Mammary microvascular endothelial cell (primary cell): ENCODE results near the gene GIT1. TPM values are rescaled to one million over a fixed set of nuclear protein-coding genes. Genes with fewer than 3 reads are reported as not detected.

Experiments used
- total RNA-seq: library from RNA; depleted of rRNA; stranded (reverse); fragments of >200 nt; gene quantifications from 2 replicates; pipeline ENCODE4 v1.2.3, GENCODE V29; 2015

Gene GIT1, protein sequence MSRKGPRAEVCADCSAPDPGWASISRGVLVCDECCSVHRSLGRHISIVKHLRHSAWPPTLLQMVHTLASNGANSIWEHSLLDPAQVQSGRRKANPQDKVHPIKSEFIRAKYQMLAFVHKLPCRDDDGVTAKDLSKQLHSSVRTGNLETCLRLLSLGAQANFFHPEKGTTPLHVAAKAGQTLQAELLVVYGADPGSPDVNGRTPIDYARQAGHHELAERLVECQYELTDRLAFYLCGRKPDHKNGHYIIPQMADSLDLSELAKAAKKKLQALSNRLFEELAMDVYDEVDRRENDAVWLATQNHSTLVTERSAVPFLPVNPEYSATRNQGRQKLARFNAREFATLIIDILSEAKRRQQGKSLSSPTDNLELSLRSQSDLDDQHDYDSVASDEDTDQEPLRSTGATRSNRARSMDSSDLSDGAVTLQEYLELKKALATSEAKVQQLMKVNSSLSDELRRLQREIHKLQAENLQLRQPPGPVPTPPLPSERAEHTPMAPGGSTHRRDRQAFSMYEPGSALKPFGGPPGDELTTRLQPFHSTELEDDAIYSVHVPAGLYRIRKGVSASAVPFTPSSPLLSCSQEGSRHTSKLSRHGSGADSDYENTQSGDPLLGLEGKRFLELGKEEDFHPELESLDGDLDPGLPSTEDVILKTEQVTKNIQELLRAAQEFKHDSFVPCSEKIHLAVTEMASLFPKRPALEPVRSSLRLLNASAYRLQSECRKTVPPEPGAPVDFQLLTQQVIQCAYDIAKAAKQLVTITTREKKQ
- total RNA-seq: 59.1 and 61.0 TPM in 2 replicates

DNA sequence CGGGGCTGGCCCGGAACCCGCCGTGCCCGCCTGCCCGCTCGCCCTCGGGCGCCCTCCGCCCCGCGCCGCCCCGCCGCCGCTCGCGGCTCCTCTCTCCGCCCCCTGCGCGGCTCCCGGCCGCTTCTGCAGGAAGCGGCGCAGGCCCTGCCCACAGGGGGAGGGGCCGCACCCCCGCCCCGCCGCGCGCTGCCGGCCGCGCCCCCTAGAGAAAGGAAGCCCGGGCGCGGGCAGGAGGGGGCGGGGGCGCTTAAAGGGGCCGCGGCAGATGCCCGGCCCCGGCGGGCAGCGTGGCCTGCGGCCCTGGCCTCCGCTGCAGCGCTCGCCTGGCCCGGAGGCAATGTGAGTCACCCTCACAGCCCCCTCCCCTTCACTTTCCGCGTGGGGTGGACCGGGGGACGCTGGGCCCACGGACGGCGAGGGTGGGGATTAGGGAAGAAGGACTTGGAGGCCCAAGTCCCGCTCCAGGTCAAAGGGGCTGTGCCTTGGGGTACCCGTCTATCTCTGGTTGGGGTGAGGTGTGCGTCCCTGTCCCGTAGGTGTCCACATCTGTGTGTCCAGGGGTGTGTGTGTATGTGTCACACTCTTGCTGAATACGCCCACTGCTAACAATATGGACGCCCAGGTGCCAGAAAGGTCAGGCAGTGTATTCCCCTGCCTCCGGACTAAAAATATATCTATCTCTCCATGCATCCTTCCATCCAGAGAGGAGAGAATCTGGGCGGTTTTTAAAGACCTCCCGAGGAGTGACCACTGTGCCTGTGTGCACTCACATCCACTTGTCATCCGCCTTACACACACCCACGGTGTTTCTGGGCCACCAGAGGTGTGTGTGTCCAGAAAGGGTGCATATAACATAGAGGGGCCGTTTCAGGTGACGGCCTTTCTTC, at the start of gene GIT1:
TSS of gene GIT1 (minus strand) at position 125 of the 887 bp plus-strand sequence. CDS start 270 bp downstream, outside the sequence.

DNA sequence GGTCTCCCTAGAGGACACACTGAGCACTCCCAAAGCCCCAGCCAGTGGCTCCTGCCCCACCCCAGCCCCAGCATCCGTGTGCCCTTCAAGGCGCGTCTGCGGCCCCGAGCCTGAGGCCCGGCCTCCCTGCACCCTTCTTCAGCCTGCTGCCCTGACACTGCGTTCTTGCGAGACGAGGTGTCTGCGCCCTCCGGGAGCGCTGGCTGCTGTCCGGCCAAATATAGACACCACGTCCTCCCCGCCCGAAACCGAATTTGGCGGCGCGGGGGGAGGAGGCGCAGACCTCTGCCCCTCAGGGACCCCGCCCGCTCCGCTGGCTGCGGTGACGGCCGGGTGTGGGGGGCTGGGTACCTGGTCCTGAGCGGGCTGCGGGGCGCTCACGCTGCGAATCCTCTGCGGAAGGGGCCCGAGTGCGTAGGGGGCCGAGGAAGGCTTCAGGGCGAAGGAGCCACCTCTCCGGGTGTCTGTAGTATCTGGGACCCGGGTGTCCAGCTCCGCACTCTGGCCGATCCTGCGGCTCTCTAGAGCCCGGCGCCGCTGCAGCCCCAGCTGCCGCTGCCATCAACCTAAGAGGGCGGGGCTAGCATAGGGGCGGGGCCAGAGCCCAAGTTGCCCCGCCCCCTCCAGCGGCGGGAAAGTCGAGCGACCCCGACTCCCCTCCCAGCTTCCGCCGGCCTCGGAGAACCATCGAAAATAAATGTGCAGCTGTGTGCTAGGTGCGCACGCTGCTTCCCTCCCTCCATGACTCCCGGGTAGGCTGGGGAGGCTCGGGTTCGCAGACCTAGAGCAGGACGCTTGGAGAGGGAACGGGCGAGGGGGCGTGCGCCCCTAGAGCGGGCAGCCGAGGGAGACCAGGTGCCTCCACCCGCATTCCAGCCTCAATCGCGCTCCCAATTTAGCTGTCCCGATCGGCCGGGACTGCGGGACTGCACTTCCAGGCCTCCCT, 33.2 kb upstream of the GIT1 start, which contains the start of gene CORO6:
TSS of gene CORO6 (minus strand) at position 576 of the 946 bp plus-strand sequence. CDS start 1,491 bp downstream, outside the sequence.

DNA sequence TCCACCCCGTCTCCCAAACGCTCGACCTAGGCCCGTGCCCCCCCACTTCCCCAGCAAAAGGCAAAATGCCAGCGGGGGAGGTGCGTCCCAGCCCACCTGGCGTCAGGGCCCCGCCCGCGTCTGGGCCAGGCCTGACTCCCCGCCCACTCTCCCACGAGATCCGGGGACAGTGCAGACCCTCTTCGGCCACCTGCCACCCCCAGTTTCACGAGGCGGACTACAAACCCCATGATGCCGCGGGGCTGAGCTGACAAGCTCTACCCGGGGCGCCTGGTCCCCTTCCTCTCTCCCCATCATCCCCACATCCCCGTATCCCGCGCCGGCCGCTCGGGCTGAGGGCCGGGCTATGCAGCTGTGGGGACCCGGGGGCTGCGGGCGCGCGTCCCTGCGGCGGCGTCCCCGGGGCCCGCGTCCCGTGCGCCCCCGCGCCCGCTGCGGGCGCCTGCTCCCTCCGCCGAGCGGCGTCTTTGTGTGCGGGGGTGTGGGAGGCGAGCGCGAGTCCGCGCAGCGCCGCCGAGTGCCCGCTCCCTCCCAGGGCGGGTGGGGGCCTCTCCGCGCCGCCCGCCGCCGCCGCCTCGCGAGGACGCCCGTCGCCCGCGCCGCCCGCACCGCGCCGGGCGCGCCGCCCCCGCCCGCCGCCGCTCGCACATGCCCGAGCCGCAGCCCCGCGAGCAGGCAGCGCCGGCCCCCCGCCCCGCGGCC, 3.6 kb upstream of the GIT1 start, which contains the start of gene ANKRD13B:
TSS of gene ANKRD13B (plus strand) at position 283 of the 702 bp plus-strand sequence. CDS start 490 bp downstream, outside the sequence.

DNA sequence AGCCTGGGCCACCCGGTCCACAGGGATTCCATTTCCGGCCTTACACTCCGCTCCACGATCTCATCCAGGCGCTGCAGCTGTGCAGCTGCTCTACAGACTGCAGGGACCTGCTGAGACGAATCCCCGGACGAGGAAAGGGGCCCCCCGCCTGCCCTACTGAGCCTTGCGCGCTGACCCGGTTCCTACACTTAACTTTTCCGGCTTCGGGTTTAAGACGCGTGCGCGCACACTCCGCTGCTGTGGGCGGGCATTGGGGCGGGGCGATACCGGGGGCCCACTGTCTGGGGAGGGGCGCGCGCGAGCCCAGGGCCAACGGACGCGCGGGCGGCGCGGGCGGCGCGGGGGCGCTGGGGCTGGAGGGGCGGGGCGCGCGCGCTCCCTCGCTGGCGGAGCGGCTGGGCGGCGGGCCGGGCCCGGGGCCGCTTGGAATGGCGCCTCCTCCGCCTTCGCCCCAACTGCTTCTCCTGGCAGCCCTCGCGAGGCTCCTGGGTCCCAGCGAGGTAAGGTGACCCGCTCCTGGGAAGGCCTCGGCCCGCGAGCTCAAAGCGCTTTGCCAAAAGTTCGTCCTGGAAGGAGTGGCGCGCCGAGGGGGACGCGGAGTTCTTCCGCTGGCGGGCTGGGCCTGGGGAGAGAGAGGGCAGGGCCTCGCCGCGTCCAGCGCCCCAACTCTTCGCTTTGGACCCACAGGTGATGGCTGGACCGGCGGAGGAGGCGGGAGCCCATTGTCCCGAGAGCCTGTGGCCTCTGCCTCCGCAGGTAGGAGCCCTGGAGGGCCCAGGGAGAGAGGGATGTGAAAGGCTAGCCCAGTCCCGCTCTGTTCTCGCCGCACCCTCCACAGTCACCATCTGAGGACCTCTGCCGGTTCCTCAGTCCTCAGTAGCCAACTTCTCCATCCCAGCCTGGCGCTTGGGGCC, 20.9 kb downstream of the GIT1 start, which contains the start of gene TP53I13:
TSS of gene TP53I13 (plus strand) at position 371 of the 914 bp plus-strand sequence. CDS start at position 429, 58 bp downstream.

DNA sequence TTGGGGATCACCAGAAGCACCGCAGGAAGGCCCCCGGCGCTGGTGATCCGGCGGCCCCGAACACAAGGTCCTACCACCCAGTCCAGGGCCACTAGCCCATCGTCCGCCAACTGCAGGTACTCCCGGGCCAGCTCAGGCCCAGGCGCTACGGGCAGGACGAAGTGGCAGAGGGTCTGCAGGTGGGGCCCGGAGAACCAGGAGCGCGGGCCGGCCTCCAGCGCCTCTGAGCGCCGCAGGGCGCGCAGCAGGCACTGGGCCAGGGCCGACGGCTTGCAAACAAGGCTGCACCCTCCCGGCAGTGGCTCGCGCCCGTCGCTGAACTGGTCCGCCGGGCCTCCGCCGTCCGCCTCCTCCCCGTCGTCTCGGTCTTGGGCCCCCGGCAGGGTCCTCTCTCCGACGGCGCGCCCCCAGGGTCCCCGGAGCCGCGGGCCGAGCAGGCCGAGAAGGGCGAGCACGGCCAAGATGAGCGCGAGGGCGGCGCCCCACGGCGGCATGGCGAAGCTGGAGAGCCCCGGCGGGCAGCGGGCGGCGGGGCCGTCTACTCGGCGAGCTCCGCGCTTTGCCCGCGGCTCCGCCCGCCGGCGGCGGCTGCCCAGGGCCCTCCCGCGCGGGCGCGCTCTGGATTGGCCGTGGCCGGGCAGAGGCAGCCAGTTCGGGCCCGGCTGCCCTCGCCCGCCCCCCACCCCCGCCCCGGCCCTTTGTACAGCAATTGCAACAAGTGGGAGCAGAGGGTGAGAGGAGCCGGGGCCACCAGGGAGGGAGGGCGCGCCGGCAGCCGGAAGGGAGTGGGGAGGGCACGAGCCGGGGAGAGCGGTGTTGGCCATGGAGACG, 22.8 kb downstream of the GIT1 start, which contains the start of gene ABHD15:
TSS of gene ABHD15 (minus strand) at position 565 of the 831 bp plus-strand sequence. CDS start at position 494, 71 bp downstream.

Other genes starting within 250 kb of the GIT1 start
- gene TAOK1, start 199.3 kb downstream of the GIT1 start, total RNA-seq: 29.2 and 32.8 TPM in 2 replicates
- gene ABHD15, start 22.6 kb downstream of the GIT1 start, total RNA-seq: 5.5 and 5.9 TPM in 2 replicates
- gene TP53I13, start 20.9 kb downstream of the GIT1 start, total RNA-seq: 25.1 and 37.6 TPM in 2 replicates
- 7.3 and 10.7 TPM in 2 replicates for gene ANKRD13B, start 3.5 kb upstream of the GIT1 start, total RNA-seq
- gene CORO6, start 33.3 kb upstream of the GIT1 start, total RNA-seq: 0.60 and 4.3 TPM in 2 replicates